Kidney capillary endothelial cell (primary cell): ENCODE data around the gene COL4A2.
"Not testable (repeated sequence)": the region's sequence is repeated elsewhere in the genome, so short reads cannot be mapped to it uniquely, and the experiment has no call there.

Source experiments
- DNase-seq: peaks from one replicate; pipeline ENCODE4 v3.0.0-alpha.2; 2018; ENCODE audit warnings: low spot score

COL4A2 gene

GRCh38 chr13:110438776-110439175 is 131.7 kb downstream of the COL4A2 start:
- no peak for DNase-seq

GRCh38 chr13:110440946-110441731 is 134.1 kb downstream of the COL4A2 start:
- DNase-seq = no peak

- peak; percentile 38 for DNase-seq
Measured at GRCh38 chr13:110442930-110443621, 136.0 kb downstream of the COL4A2 start.

GRCh38 chr13:110443622-110444225 is 136.6 kb downstream of the COL4A2 start:
- no peak for DNase-seq

- DNase-seq = no peak
Measured at GRCh38 chr13:110444226-110444653, 137.2 kb downstream of the COL4A2 start.

GRCh38 chr13:110445183-110445582 is 138.1 kb downstream of the COL4A2 start:
- DNase-seq = no peak

- DNase-seq = no peak
Measured at GRCh38 chr13:110445722-110446574, 138.9 kb downstream of the COL4A2 start.

- no peak for DNase-seq
Measured at GRCh38 chr13:110446575-110446890, 139.4 kb downstream of the COL4A2 start.

GRCh38 chr13:110447058-110447511 is 140.0 kb downstream of the COL4A2 start:
- DNase-seq = no peak

GRCh38 chr13:110447801-110448200 is 140.7 kb downstream of the COL4A2 start:
- no peak for DNase-seq

- DNase-seq = no peak
Measured at GRCh38 chr13:110448230-110448629, 141.1 kb downstream of the COL4A2 start.

- DNase-seq = no peak
Measured at GRCh38 chr13:110448677-110449076, 141.6 kb downstream of the COL4A2 start.

GRCh38 chr13:110449219-110450015 is 142.3 kb downstream of the COL4A2 start:
- no peak for DNase-seq

GRCh38 chr13:110450016-110450900 is 143.2 kb downstream of the COL4A2 start:
- no peak for DNase-seq

- no peak for DNase-seq
Measured at GRCh38 chr13:110450941-110451730, 144.1 kb downstream of the COL4A2 start.

- not testable (repeated sequence) for DNase-seq
Measured at GRCh38 chr13:110453091-110453490, 146.0 kb downstream of the COL4A2 start.

GRCh38 chr13:110453797-110454196 is 146.7 kb downstream of the COL4A2 start:
- no peak for DNase-seq

- no peak for DNase-seq
Measured at GRCh38 chr13:110454227-110454859, 147.3 kb downstream of the COL4A2 start.

GRCh38 chr13:110454956-110455355 is 147.9 kb downstream of the COL4A2 start:
- no peak for DNase-seq
